GM23338 (cell line): Measurements from ENCODE around the gene FHOD1.

ENCODE experiments used
- CREB1 ChIP-seq: fragments of 250-450 bp; sonication (Bioruptor Pico); IDR thresholded peaks from 2 replicates; pipeline ENCODE4 v1.5.0; 2020; ENCODE audit warnings: low read depth, mild to moderate bottlenecking, moderate library complexity
- CTCF ChIP-seq, 2 experiments: fragments of 200-600 bp in 1 of 2; sonication (generic) in 1 of 2; conservative IDR thresholded peaks; 2 replicates each; pipeline versions ENCODE4 v1.5.1 to v1.6.1; 2016 to 2017; ENCODE audit warnings: antibody characterized with exemption in 2 of 2, low read depth in 2 of 2, mild to moderate bottlenecking in 2 of 2, moderate library complexity in 1 of 2
- ETS1 ChIP-seq: IDR thresholded peaks from 2 replicates; pipeline ENCODE4 v1.6.1; 2016; ENCODE audit warnings: antibody characterized with exemption
- POLR2AphosphoS5 ChIP-seq: IDR thresholded peaks from 2 replicates; pipeline ENCODE4 v1.6.1; 2016; ENCODE audit warnings: antibody characterized with exemption, low read depth

- no peak for TF ChIP-seq CTCF (conservative IDR thresholded peaks at IDR 0.05; ENCODE audit: low read depth in 2 of 2)
- no peak for TF ChIP-seq CREB1 (CRISPR knock-in tag)
- TF ChIP-seq ETS1: no peak
- TF ChIP-seq POLR2AphosphoS5: no peak
These were observed 2.1 kb upstream of the FHOD1 start for GRCh38 chr16:67249178-67250044.
